WTC11 (cell line): ENCODE data around the gene PDCL2. TPM values are rescaled to one million over a fixed set of nuclear protein-coding genes. Genes with fewer than 3 reads are reported as not detected.

Source experiments
- ATAC-seq: fragments of 200-7000 bp; cut with Tn5 transposase; 2 replicates; pipeline ENCODE4 v1.10.0; 2021; ENCODE audit warnings: mild to moderate bottlenecking, moderate library complexity
- CTCF ChIA-PET: fragments of 300-600 bp; sonication (Branson Sonifier 250); formaldehyde crosslinking; loops from one replicate; lab custom pipeline; 2021; ENCODE audit warnings: antibody characterized with exemption; lab: Charles Lee
- POLR2A ChIA-PET: fragments of 350-600 bp; sonication (Branson Sonifier 250); formaldehyde crosslinking; loops from one replicate; lab custom pipeline; 2021; ENCODE audit warnings: antibody characterized with exemption; lab: Charles Lee
- DNase-seq: peaks from one replicate; pipeline ENCODE4 v3.0.0; 2021; ENCODE audit warnings: low spot score
- H3K27ac Mint-ChIP-seq: 2 replicates; pipeline ENCODE4 v1.8.0; 2021; ENCODE audit warnings: mixed read lengths
- H3K27me3 Mint-ChIP-seq: 2 replicates; pipeline ENCODE4 v1.8.0; 2021; ENCODE audit warnings: low read depth, mild to moderate bottlenecking, moderate library complexity, mixed read lengths
- H3K36me3 Mint-ChIP-seq: 2 replicates; pipeline ENCODE4 v1.8.0; 2021; ENCODE audit warnings: mixed read lengths
- H3K4me1 Mint-ChIP-seq: 2 replicates; pipeline ENCODE4 v1.8.0; 2022; ENCODE audit warnings: mixed read lengths
- H3K4me3 Mint-ChIP-seq: 2 replicates; pipeline ENCODE4 v1.8.0; 2021; ENCODE audit warnings: mild to moderate bottlenecking, moderate library complexity, mixed read lengths
- H3K9me3 Mint-ChIP-seq: 2 replicates; pipeline ENCODE4 v1.8.0; 2021; ENCODE audit warnings: mixed read lengths
- CREM ChIP-seq: sonication (generic); formaldehyde crosslinking; IDR thresholded peaks from 2 replicates; pipeline ENCODE4 v1.8.1; 2022; ENCODE audit warnings: mild to moderate bottlenecking, missing genetic modification reagents, moderate library complexity
- ESRRA ChIP-seq: sonication (generic); formaldehyde crosslinking; IDR thresholded peaks from 2 replicates; pipeline ENCODE4 v1.8.1; 2022; ENCODE audit warnings: mild to moderate bottlenecking, missing genetic modification reagents, borderline replicate concordance
- FOXP1 ChIP-seq: sonication (generic); formaldehyde crosslinking; IDR thresholded peaks from 2 replicates; pipeline ENCODE4 v1.8.0; 2022; ENCODE audit warnings: missing genetic modification reagents, mild to moderate bottlenecking, moderate library complexity, borderline replicate concordance
- GTF2I ChIP-seq: fragments of 250-450 bp; sonication (Bioruptor Pico); conservative IDR thresholded peaks from 2 replicates; pipeline ENCODE4 v1.4.0; 2021; ENCODE audit warnings: mild to moderate bottlenecking
- JUN ChIP-seq: sonication (generic); formaldehyde crosslinking; IDR thresholded peaks from 2 replicates; pipeline ENCODE4 v1.8.0; 2023; ENCODE audit warnings: mild to moderate bottlenecking, missing genetic modification reagents
- KAT7 ChIP-seq: sonication (generic); formaldehyde crosslinking; IDR thresholded peaks from 2 replicates; pipeline ENCODE4 v1.8.1; 2023; ENCODE audit warnings: missing genetic modification reagents, mild to moderate bottlenecking, borderline replicate concordance
- PRDM15 ChIP-seq: sonication (generic); formaldehyde crosslinking; IDR thresholded peaks from 2 replicates; pipeline ENCODE4 v1.8.0; 2022; ENCODE audit warnings: missing genetic modification reagents
- USF2 ChIP-seq: sonication (generic); formaldehyde crosslinking; IDR thresholded peaks from 2 replicates; pipeline ENCODE4 v1.8.1; 2023; ENCODE audit warnings: mild to moderate bottlenecking, missing genetic modification reagents, moderate library complexity
- ZNF263 ChIP-seq: sonication (generic); formaldehyde crosslinking; IDR thresholded peaks from 2 replicates; pipeline ENCODE4 v1.8.1; 2022; ENCODE audit warnings: low read depth, mild to moderate bottlenecking, moderate library complexity, missing genetic modification reagents
- ZNF423 ChIP-seq: fragments of 250-450 bp; sonication (Bioruptor Pico); IDR thresholded peaks from 2 replicates; pipeline ENCODE4 v2.1.2; 2022; ENCODE audit warnings: mild to moderate bottlenecking, moderate library complexity
- ZNF671 ChIP-seq: fragments of 250-450 bp; sonication (Bioruptor Pico); IDR thresholded peaks from 2 replicates; pipeline ENCODE4 v1.8.0; 2021; ENCODE audit warnings: mild to moderate bottlenecking
- total RNA-seq: library from RNA; stranded (reverse); gene quantifications from 3 replicates; pipeline ENCODE4 v1.2.3, GENCODE V29; 2021
- TF ChIP-seq, protein P1 (sequence below): sonication (generic); formaldehyde crosslinking; IDR thresholded peaks from 2 replicates; pipeline ENCODE4 v1.8.0; 2022; ENCODE audit warnings: mild to moderate bottlenecking, missing genetic modification reagents
- TF ChIP-seq, protein P2 (sequence below): sonication (generic); formaldehyde crosslinking; IDR thresholded peaks from 2 replicates; pipeline ENCODE4 v1.8.0; 2023; ENCODE audit warnings: mild to moderate bottlenecking, missing genetic modification reagents
- TF ChIP-seq, protein P3 (sequence below): fragments of 250-450 bp; sonication (Bioruptor Pico); IDR thresholded peaks from 2 replicates; pipeline ENCODE4 v1.9.0; 2021; ENCODE audit warnings: moderate library complexity, mild to moderate bottlenecking, inconsistent platforms, borderline replicate concordance
- TF ChIP-seq, protein P4 (sequence below): sonication (generic); formaldehyde crosslinking; IDR thresholded peaks from 2 replicates; pipeline ENCODE4 v1.8.1; 2022; ENCODE audit warnings: mild to moderate bottlenecking, moderate library complexity, missing genetic modification reagents
- TF ChIP-seq, protein P5 (sequence below): sonication (generic); formaldehyde crosslinking; IDR thresholded peaks from 2 replicates; pipeline ENCODE4 v1.8.1; 2023; ENCODE audit warnings: mild to moderate bottlenecking, missing genetic modification reagents, borderline replicate concordance
- TF ChIP-seq, protein P6 (sequence below): sonication (generic); formaldehyde crosslinking; IDR thresholded peaks from 2 replicates; pipeline ENCODE4 v1.8.1; 2023; ENCODE audit warnings: mild to moderate bottlenecking, moderate library complexity, missing genetic modification reagents

PDCL2 gene
- total RNA-seq, 1 experiment from 2014 or later: not detected

DNA sequence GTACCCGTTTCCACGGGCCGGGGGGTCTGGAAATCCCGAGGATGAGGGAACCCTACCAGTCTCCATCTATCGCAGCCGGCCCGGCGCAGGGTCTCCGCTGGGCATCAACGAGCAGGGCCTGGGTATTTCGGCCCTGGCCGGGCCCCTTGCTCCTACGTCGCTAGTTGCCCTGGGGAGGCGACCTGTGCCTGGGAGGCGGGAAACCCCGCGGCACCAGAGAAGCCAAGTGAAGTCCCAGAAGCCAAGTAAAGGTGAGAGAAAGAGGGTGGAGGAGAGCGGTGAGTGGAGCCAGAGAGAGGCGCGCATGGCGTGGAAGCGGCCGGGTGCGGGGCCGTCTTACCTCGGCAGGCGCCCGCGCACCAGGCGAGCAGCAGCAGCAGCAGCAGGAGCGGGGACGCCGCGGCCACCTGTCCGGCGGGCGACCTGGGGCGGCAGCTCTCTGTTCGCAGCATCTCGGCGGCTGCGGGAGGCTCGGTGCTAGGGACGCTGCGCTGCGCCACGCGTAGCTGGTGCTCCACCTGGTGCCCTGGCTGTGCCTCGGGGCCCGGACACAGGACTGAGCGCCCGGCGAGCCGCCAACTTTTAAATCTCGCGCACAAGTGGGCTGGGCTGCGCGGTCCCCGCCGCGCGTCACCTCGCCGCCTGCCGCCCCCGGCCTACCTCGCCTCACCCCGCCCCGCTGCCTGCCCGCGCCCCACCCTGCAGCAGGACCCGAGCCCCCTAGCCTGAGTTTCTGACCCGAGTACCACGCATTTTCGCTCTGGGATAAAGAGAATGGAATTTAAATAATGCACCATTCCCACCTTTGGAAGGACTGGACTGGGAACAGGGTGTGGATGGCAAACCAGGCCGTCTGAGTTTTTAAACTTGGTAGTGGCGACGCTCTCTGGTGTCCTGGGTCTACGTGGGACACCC, 44.0 kb upstream of the PDCL2 start, which contains the start of gene NMU:
NMU (minus strand) TSS at position 558 of the 915 bp plus-strand sequence; CDS start at position 452, 106 bp downstream.
- Mint-ChIP-seq H3K9me3 (peaks cover 10% of the 10 kb centered on the region), H3K4me3 (peak within 1 kb of the TSS; percentile 83), H3K4me1 (peaks cover 65% of the 10 kb centered on the region), H3K27ac (peak within 1 kb of the TSS; percentile 92), H3K36me3 (peaks cover 10% of the 10 kb centered on the region), H3K27me3 (peaks cover 23% of the 10 kb centered on the region)
- CTCF ChIA-PET: interaction anchor here (1.4 to 2.9 kb wide), 6 partner anchors 26 to 189 kb away, joined by 3 to 7 read pairs (median 4); partner anchors contain the start of gene PDCL2
- ATAC-seq (peak; percentile 74), DNase-seq (peak; percentile 76)
- POLR2A ChIA-PET: interaction anchor here (0.6 to 1.5 kb wide), 2 partner anchors 33 to 91 kb away, joined by 4 to 5 read pairs; no protein-coding TSS in a partner anchor
- TF ChIP-seq PRDM15 (CRISPR knock-in tag) (no peak), ZNF263 (CRISPR knock-in tag) (0 out of 2 replicates have a peak, but pooled peaks have one; percentile 14), CREM (CRISPR knock-in tag) (no peak), KAT7 (CRISPR knock-in tag) (0 out of 2 replicates have a peak, but pooled peaks have one; percentile 26), ZNF671 (CRISPR knock-in tag) (no peak), FOXP1 (CRISPR knock-in tag) (no peak), ESRRA (CRISPR knock-in tag) (peak; percentile 50; the same call in 1 of the 2 replicates), ZNF423 (CRISPR knock-in tag) (peak; percentile 29; the same call in 1 of the 2 replicates), GTF2I (CRISPR knock-in tag) (no peak), USF2 (CRISPR knock-in tag) (peak; percentile 30; the same call in 1 of the 2 replicates), JUN (no peak)
- TF ChIP-seq, protein P1, sequence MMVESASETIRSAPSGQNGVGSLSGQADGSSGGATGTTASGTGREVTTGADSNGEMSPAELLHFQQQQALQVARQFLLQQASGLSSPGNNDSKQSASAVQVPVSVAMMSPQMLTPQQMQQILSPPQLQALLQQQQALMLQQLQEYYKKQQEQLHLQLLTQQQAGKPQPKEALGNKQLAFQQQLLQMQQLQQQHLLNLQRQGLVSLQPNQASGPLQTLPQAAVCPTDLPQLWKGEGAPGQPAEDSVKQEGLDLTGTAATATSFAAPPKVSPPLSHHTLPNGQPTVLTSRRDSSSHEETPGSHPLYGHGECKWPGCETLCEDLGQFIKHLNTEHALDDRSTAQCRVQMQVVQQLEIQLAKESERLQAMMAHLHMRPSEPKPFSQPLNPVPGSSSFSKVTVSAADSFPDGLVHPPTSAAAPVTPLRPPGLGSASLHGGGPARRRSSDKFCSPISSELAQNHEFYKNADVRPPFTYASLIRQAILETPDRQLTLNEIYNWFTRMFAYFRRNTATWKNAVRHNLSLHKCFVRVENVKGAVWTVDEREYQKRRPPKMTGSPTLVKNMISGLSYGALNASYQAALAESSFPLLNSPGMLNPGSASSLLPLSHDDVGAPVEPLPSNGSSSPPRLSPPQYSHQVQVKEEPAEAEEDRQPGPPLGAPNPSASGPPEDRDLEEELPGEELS (CRISPR knock-in tag): peak; percentile 32; the same call in 1 of the 2 replicates
- TF ChIP-seq, protein P2, sequence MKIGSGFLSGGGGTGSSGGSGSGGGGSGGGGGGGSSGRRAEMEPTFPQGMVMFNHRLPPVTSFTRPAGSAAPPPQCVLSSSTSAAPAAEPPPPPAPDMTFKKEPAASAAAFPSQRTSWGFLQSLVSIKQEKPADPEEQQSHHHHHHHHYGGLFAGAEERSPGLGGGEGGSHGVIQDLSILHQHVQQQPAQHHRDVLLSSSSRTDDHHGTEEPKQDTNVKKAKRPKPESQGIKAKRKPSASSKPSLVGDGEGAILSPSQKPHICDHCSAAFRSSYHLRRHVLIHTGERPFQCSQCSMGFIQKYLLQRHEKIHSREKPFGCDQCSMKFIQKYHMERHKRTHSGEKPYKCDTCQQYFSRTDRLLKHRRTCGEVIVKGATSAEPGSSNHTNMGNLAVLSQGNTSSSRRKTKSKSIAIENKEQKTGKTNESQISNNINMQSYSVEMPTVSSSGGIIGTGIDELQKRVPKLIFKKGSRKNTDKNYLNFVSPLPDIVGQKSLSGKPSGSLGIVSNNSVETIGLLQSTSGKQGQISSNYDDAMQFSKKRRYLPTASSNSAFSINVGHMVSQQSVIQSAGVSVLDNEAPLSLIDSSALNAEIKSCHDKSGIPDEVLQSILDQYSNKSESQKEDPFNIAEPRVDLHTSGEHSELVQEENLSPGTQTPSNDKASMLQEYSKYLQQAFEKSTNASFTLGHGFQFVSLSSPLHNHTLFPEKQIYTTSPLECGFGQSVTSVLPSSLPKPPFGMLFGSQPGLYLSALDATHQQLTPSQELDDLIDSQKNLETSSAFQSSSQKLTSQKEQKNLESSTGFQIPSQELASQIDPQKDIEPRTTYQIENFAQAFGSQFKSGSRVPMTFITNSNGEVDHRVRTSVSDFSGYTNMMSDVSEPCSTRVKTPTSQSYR (CRISPR knock-in tag): no peak
- TF ChIP-seq, protein P3, sequence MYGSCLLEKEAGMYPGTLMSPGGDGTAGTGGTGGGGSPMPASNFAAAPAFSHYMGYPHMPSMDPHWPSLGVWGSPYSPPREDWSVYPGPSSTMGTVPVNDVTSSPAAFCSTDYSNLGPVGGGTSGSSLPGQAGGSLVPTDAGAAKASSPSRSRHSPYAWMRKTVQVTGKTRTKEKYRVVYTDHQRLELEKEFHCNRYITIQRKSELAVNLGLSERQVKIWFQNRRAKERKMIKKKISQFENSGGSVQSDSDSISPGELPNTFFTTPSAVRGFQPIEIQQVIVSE (CRISPR knock-in tag): no peak
- TF ChIP-seq, protein P4, sequence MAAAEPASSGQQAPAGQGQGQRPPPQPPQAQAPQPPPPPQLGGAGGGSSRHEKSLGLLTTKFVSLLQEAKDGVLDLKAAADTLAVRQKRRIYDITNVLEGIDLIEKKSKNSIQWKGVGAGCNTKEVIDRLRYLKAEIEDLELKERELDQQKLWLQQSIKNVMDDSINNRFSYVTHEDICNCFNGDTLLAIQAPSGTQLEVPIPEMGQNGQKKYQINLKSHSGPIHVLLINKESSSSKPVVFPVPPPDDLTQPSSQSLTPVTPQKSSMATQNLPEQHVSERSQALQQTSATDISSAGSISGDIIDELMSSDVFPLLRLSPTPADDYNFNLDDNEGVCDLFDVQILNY (CRISPR knock-in tag): peak; percentile 59; the same call in 1 of the 2 replicates
- TF ChIP-seq, protein P5, sequence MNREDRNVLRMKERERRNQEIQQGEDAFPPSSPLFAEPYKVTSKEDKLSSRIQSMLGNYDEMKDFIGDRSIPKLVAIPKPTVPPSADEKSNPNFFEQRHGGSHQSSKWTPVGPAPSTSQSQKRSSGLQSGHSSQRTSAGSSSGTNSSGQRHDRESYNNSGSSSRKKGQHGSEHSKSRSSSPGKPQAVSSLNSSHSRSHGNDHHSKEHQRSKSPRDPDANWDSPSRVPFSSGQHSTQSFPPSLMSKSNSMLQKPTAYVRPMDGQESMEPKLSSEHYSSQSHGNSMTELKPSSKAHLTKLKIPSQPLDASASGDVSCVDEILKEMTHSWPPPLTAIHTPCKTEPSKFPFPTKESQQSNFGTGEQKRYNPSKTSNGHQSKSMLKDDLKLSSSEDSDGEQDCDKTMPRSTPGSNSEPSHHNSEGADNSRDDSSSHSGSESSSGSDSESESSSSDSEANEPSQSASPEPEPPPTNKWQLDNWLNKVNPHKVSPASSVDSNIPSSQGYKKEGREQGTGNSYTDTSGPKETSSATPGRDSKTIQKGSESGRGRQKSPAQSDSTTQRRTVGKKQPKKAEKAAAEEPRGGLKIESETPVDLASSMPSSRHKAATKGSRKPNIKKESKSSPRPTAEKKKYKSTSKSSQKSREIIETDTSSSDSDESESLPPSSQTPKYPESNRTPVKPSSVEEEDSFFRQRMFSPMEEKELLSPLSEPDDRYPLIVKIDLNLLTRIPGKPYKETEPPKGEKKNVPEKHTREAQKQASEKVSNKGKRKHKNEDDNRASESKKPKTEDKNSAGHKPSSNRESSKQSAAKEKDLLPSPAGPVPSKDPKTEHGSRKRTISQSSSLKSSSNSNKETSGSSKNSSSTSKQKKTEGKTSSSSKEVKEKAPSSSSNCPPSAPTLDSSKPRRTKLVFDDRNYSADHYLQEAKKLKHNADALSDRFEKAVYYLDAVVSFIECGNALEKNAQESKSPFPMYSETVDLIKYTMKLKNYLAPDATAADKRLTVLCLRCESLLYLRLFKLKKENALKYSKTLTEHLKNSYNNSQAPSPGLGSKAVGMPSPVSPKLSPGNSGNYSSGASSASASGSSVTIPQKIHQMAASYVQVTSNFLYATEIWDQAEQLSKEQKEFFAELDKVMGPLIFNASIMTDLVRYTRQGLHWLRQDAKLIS (CRISPR knock-in tag): no peak
- TF ChIP-seq, protein P6, sequence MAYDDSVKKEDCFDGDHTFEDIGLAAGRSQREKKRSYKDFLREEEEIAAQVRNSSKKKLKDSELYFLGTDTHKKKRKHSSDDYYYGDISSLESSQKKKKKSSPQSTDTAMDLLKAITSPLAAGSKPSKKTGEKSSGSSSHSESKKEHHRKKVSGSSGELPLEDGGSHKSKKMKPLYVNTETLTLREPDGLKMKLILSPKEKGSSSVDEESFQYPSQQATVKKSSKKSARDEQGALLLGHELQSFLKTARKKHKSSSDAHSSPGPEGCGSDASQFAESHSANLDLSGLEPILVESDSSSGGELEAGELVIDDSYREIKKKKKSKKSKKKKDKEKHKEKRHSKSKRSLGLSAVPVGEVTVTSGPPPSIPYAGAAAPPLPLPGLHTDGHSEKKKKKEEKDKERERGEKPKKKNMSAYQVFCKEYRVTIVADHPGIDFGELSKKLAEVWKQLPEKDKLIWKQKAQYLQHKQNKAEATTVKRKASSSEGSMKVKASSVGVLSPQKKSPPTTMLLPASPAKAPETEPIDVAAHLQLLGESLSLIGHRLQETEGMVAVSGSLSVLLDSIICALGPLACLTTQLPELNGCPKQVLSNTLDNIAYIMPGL (CRISPR knock-in tag): peak; percentile 69; the same call in 1 of the 2 replicates
